ENCODE results near the gene APPBP2. TPM values are rescaled to one million over a fixed set of nuclear protein-coding genes. Genes with fewer than 3 reads are reported as not detected.
A peak's percentile ranks its signal among the peaks of the same experiment; 100 is the strongest.

APPBP2 gene
- total and polyA plus RNA-seq, 8 donors, result 4.8 to 55.8 (median 17.0) TPM

DNA sequence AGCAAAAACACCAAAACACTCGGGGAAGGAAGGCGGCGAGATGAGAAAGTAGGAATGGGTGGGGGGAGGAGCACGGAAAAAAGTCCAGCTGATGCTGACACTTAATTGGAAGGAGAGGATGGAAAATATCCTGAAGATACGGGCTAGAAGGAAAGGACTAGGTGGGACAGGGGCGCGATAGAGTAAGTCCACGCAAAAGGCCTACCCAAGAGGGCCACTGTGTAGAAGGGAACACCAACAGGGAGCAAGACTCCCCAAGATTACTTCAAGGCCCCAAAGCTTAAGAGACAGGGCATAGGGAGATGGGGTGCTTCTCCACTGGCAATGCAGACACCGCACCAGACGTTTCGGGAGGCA, 736 bp downstream of the APPBP2 start:
- Histone ChIP-seq H3K27ac (peak overlapping the region; percentile 97 to 100 (median 99)), H3K4me3 (peak overlapping the region; percentile 81 to 97 (median 94)), H3K27me3 (no peaks in the 10 kb centered on the region), H3K9me3 (no peaks in the 10 kb centered on the region), H3K4me1 (peaks cover 29 to 55% (median 42%) of the 10 kb centered on the region in 4 donors), H3K36me3 (peaks cover 0 to under 1% (median under 1%) of the 10 kb centered on the region in 4 donors)
- 0 to 1% (median 0%) methylated on average over 8 to 11 of the region's 11 CpGs for WGBS, 5 donors
- TF ChIP-seq POLR2AphosphoS5 (IDR thresholded peaks at IDR 0.05) (no peak), POLR2A (IDR thresholded peaks at IDR 0.05) (no peak), EP300 (IDR thresholded peaks at IDR 0.05) (no peak)
- TF ChIP-seq, protein P1, sequence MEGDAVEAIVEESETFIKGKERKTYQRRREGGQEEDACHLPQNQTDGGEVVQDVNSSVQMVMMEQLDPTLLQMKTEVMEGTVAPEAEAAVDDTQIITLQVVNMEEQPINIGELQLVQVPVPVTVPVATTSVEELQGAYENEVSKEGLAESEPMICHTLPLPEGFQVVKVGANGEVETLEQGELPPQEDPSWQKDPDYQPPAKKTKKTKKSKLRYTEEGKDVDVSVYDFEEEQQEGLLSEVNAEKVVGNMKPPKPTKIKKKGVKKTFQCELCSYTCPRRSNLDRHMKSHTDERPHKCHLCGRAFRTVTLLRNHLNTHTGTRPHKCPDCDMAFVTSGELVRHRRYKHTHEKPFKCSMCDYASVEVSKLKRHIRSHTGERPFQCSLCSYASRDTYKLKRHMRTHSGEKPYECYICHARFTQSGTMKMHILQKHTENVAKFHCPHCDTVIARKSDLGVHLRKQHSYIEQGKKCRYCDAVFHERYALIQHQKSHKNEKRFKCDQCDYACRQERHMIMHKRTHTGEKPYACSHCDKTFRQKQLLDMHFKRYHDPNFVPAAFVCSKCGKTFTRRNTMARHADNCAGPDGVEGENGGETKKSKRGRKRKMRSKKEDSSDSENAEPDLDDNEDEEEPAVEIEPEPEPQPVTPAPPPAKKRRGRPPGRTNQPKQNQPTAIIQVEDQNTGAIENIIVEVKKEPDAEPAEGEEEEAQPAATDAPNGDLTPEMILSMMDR (IDR thresholded peaks at IDR 0.05), result no peak
- DNase-seq, result peak in 1 of 2 donors; percentile 67
- intact Hi-C loops (cut with DNase I; ENCODE audit: low total_unique reads), result no loop called here

DNA sequence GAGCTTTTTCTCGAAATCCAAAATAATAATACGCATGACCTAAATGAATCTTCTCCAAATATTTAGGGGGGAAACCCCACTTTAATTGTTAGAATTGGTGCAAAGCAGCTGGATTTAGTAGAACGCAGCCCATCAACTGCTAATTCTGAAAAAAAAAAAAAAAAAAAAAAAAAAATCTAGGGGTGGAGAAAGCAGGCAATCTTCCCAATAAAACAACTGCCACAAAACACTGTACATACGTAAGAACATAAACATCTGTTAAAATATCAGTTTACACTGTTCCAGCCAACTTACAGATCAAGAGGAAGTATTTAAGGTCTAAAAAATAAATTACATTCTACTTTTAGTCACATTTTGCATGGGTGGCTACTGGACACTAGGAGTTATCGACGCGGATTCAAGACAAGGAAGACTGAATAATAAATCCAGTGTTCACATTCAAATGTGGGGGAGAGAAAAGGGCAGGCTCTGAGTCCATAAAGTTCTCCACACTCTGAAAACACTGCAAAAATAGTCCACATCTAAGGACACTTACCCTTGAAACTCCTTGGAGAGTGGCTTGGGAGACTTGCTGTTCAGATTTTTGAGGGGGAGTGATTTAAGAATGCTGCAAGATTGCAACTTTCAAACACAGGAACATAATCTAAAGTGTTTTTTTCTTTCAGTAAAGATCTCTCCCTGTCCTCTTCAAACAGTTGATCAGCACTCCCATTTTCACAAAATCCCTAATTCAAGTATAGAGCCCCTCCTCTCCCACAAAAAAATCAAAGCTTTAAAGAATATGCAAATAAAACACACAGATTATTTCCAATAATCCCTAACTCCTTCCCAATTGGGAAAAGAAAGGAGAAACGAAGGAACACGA, 1.3 kb downstream of the APPBP2 start:
- WGBS, 5 donors, result 10 to 19% (median 12%) methylated on average over 9 of the region's 9 CpGs
- peak overlapping the region; percentile 81 to 97 (median 94) for H3K4me3 ChIP-seq
- H3K27ac ChIP-seq, result peak overlapping the region; percentile 97 to 100 (median 99)
- peaks cover 29 to 55% (median 42%) of the 10 kb centered on the region in 4 donors for H3K4me1 ChIP-seq
- DNase-seq, result peak in 1 of 2 donors; percentile 51
- no peaks in the 10 kb centered on the region for H3K27me3 ChIP-seq
- intact Hi-C loops (cut with DNase I; ENCODE audit: low total_unique reads), result no loop called here
- no peaks in the 10 kb centered on the region for H3K9me3 ChIP-seq
- TF ChIP-seq EP300 (IDR thresholded peaks at IDR 0.05) (no peak), POLR2A (IDR thresholded peaks at IDR 0.05) (no peak), POLR2AphosphoS5 (IDR thresholded peaks at IDR 0.05) (no peak)
- TF ChIP-seq, protein P1 (IDR thresholded peaks at IDR 0.05), result no peak
- H3K36me3 ChIP-seq, result peaks cover 4 to 7% (median 7%) of the 10 kb centered on the region in 4 donors

DNA sequence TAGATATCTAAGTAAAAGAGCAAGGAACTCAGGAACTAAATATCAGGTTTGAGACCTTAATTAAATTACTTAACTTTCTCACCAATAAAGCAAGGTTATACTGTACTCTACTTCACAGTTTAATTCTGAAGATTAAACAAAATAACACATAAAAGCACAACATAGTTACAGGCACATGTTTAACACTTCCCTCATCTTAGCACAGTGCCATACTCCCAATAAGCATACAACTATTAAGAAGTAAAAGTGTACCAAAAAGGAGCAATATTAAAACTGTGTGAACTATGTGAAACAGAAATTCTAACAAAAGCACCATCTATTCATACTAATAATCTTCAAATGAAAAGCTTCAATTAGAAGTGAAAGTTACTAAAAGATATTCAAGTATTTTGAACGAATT, 2.2 kb downstream of the APPBP2 start:
- TF ChIP-seq EP300 (IDR thresholded peaks at IDR 0.05) (no peak), POLR2A (IDR thresholded peaks at IDR 0.05) (no peak), POLR2AphosphoS5 (IDR thresholded peaks at IDR 0.05) (no peak)
- TF ChIP-seq, protein P1 (IDR thresholded peaks at IDR 0.05), result no peak
- peak overlapping the region in 1 of 5 donors; percentile 99 for H3K27ac ChIP-seq
- no peaks in the 10 kb centered on the region for H3K27me3 ChIP-seq
- DNase-seq, result no peak
- H3K4me3 ChIP-seq, result peak overlapping the region; percentile 81 to 97 (median 94)
- peaks cover 5 to 16% (median 15%) of the 10 kb centered on the region in 4 donors for H3K36me3 ChIP-seq
- peaks cover 29 to 58% (median 44%) of the 10 kb centered on the region in 4 donors for H3K4me1 ChIP-seq
- WGBS, 5 donors, result 1 to 12% (median 6%) methylated on average over 1 of the region's 1 CpG
- H3K9me3 ChIP-seq, result no peaks in the 10 kb centered on the region
- intact Hi-C loops (cut with DNase I; ENCODE audit: low total_unique reads), result no loop called here

DNA sequence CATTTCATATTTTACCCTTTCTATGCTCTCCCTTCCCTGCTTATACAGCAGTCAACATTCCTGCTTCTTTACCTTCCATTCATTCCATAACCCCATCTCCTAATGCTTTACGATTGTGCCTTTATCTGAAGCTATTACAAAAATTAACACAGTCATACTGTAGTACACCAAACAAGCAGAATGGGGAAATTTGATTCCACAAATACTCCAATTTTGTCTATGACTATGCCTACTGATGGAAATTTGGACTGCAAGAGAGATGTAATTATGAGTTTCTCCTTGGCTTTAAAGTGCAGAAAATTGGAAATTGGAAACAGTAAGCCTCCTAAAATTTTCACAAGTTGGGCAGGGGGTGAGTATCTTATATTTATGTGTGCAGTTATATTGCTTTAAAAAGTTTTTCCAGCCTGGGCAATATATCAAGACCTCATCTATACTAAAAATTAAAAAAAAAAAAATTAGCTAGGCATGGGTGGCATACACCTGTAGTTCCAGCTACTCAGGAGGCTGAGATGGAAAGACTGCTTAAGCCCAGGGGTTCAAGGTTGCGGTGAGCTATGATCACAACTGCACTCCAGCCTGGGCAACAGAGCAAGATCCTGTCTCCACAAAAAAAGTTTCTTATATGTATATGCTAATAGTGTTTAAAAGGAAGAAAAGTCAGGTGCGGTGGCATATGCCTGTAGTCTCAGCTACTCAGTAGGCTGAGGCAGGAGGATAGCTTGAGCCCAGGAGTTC, 3.0 kb downstream of the APPBP2 start:
- intact Hi-C loops (cut with DNase I; ENCODE audit: low total_unique reads), result no loop called here
- WGBS, 5 donors, result 69 to 81% (median 75%) methylated on average over 3 of the region's 3 CpGs
- Histone ChIP-seq H3K9me3 (no peaks in the 10 kb centered on the region), H3K4me3 (peak overlapping the region in 1 of 4 donors; percentile 81), H3K36me3 (peaks cover 5 to 23% (median 22%) of the 10 kb centered on the region in 4 donors), H3K27ac (peak overlapping the region in 1 of 5 donors; percentile 99), H3K4me1 (peaks cover 29 to 65% (median 44%) of the 10 kb centered on the region in 4 donors), H3K27me3 (no peaks in the 10 kb centered on the region)
- DNase-seq, result no peak
- TF ChIP-seq EP300 (IDR thresholded peaks at IDR 0.05), result no peak
- TF ChIP-seq POLR2AphosphoS5 (IDR thresholded peaks at IDR 0.05), result no peak
- TF ChIP-seq, protein P1 (IDR thresholded peaks at IDR 0.05), result no peak
- TF ChIP-seq POLR2A (IDR thresholded peaks at IDR 0.05), result no peak
